Fibroblast of villous mesenchyme (primary cell): ENCODE data around the gene PITX3. TPM values are rescaled to one million over a fixed set of nuclear protein-coding genes. Genes with fewer than 3 reads are reported as not detected.

Source experiments
- DNase-seq: peaks from one replicate; pipeline ENCODE4 v3.0.0-alpha.2; 2010; ENCODE audit warnings: low read depth
- H3K4me3 ChIP-seq: 2 replicates; pipeline ENCODE4 v1.5.1; 2011; ENCODE audit warnings: low read depth, mild to moderate bottlenecking, low read length
- CTCF ChIP-seq: IDR thresholded peaks from 2 replicates; pipeline ENCODE4 v1.5.1; 2012; ENCODE audit warnings: low read depth, mild to moderate bottlenecking, low read length; ENCODE audit not compliant: insufficient read depth
- total RNA-seq: library from RNA; depleted of rRNA; stranded (reverse); fragments of >200 nt; gene quantifications from 2 replicates; pipeline ENCODE4 v1.2.3, GENCODE V29; 2012

Gene PITX3
- total RNA-seq, 1 donor = not detected

GRCh38 chr10:102185272-102185671 is 56.0 kb downstream of the PITX3 start:
- no peak overlapping the region for H3K4me3 ChIP-seq
- TF ChIP-seq CTCF = no peak
- DNase-seq = no peak

DNA sequence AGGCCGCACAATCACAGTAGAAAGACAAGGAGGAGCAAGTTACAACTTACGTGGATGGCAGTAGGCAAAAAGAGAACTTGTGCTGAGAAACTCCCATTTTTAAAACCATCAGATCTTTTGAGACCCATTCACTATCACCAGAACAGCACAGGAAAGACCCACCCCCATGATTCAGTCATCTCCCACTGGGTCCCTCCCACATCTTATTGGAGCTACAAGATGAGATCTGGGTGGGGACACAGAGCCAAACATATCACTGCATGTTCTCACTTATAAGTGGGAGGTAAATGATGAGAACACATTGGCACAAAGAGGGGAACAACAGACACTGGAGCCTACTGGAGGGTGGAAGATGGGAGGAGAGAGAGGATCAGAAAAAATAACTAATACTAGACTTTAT is 56.7 kb downstream of the PITX3 start:
- DNase-seq = no peak
- TF ChIP-seq CTCF = no peak
- no peak overlapping the region for H3K4me3 ChIP-seq

Other genes starting within 250 kb of the PITX3 start
- 7.7 and 10.4 TPM in 2 replicates for gene ARMH3, start 185.3 kb downstream of the PITX3 start, total RNA-seq
- 34.1 and 34.8 TPM in 2 replicates for gene HPS6, start 176.2 kb downstream of the PITX3 start, total RNA-seq
- gene LDB1, start 121.1 kb downstream of the PITX3 start, total RNA-seq = 53.8 and 56.1 TPM in 2 replicates
- 23.5 and 28.5 TPM in 2 replicates for gene PPRC1, start 108.5 kb downstream of the PITX3 start, total RNA-seq
- 22.2 and 30.7 TPM in 2 replicates for gene NOLC1, start 89.1 kb downstream of the PITX3 start, total RNA-seq
- gene ELOVL3, start 15.2 kb downstream of the PITX3 start, total RNA-seq = 0.32 and 0.86 TPM in 2 replicates
- gene GBF1, start 4.0 kb upstream of the PITX3 start, total RNA-seq = 48.3 and 58.3 TPM in 2 replicates
- 16.8 and 37.6 TPM in 2 replicates for gene NFKB2, start 154.2 kb upstream of the PITX3 start, total RNA-seq
- gene PSD, start 177.3 kb upstream of the PITX3 start, total RNA-seq = 1.6 and 2.2 TPM in 2 replicates
- 4.3 and 8.4 TPM in 2 replicates for gene FBXL15, start 179.3 kb upstream of the PITX3 start, total RNA-seq
- gene CUEDC2, start 191.1 kb upstream of the PITX3 start, total RNA-seq = 51.0 and 54.8 TPM in 2 replicates
- not detected in 2 replicates for gene C10orf95, start 210.0 kb upstream of the PITX3 start, total RNA-seq